Measurements from ENCODE around the gene FBXO41.

FBXO41 gene

GRCh38 chr2:73253901-73254300 lies 30.4 kb downstream of the FBXO41 start:
- Histone ChIP-seq H3K36me3 (ENCODE audit: control insufficient read depth, insufficient read depth, low read length) (peaks cover 63% of the 10 kb centered on the region), H3K9me3 (ENCODE audit: control insufficient read depth, low read length) (no peaks in the 10 kb centered on the region), H3K27ac (ENCODE audit: low read depth, low read length, severe bottlenecking) (no peak overlapping the region), H3K4me1 (ENCODE audit: control insufficient read depth, insufficient read depth, low read length, poor library complexity, severe bottlenecking) (no peaks in the 10 kb centered on the region), H3K4me3 (ENCODE audit: extremely low read depth, insufficient read depth, low read length, poor library complexity, severe bottlenecking) (no peak overlapping the region)
- WGBS, 2 experiments (ENCODE audit: insufficient coverage in 2 of 2), result 90 to 93% methylated on average over 3 of the region's 3 CpGs

GRCh38 chr2:73253400-73253799 lies 30.9 kb downstream of the FBXO41 start:
- no peaks in the 10 kb centered on the region for H3K9me3 ChIP-seq (ENCODE audit: control insufficient read depth, low read length)
- no peak overlapping the region for H3K27ac ChIP-seq (ENCODE audit: low read depth, low read length, severe bottlenecking)
- H3K4me3 ChIP-seq (ENCODE audit: extremely low read depth, insufficient read depth, low read length, poor library complexity, severe bottlenecking), result no peak overlapping the region
- WGBS, 2 experiments (ENCODE audit: insufficient coverage in 2 of 2), result 93 to 100% methylated on average over 1 to 2 of the region's 2 CpGs
- no peaks in the 10 kb centered on the region for H3K4me1 ChIP-seq (ENCODE audit: control insufficient read depth, insufficient read depth, low read length, poor library complexity, severe bottlenecking)
- H3K36me3 ChIP-seq (ENCODE audit: control insufficient read depth, insufficient read depth, low read length), result peaks cover 68% of the 10 kb centered on the region

- WGBS, 2 experiments (ENCODE audit: insufficient coverage in 2 of 2), result 96 to 98% methylated on average over 12 to 13 of the region's 17 CpGs
- peaks cover 78% of the 10 kb centered on the region for H3K36me3 ChIP-seq (ENCODE audit: control insufficient read depth, insufficient read depth, low read length)
- H3K4me3 ChIP-seq (ENCODE audit: extremely low read depth, insufficient read depth, low read length, poor library complexity, severe bottlenecking), result no peak overlapping the region
- no peak overlapping the region for H3K27ac ChIP-seq (ENCODE audit: low read depth, low read length, severe bottlenecking)
- H3K4me1 ChIP-seq (ENCODE audit: control insufficient read depth, insufficient read depth, low read length, poor library complexity, severe bottlenecking), result no peaks in the 10 kb centered on the region
- no peaks in the 10 kb centered on the region for H3K9me3 ChIP-seq (ENCODE audit: control insufficient read depth, low read length)
Measured at GRCh38 chr2:73252238-73253027, 31.8 kb downstream of the FBXO41 start.

- no peak overlapping the region for H3K27ac ChIP-seq (ENCODE audit: low read depth, low read length, severe bottlenecking)
Measured at GRCh38 chr2:73250872-73251846, 33.1 kb downstream of the FBXO41 start.

GRCh38 chr2:73249636-73250035 lies 34.6 kb downstream of the FBXO41 start:
- H3K36me3 ChIP-seq (ENCODE audit: control insufficient read depth, insufficient read depth, low read length), result peaks cover 98% of the 10 kb centered on the region

More at GRCh38 chr2:73250872-73251846, 33.1 kb downstream of the FBXO41 start:
- Histone ChIP-seq H3K9me3 (ENCODE audit: control insufficient read depth, low read length) (no peaks in the 10 kb centered on the region), H3K36me3 (ENCODE audit: control insufficient read depth, insufficient read depth, low read length) (peaks cover 90% of the 10 kb centered on the region), H3K4me3 (ENCODE audit: extremely low read depth, insufficient read depth, low read length, poor library complexity, severe bottlenecking) (no peak overlapping the region), H3K4me1 (ENCODE audit: control insufficient read depth, insufficient read depth, low read length, poor library complexity, severe bottlenecking) (no peaks in the 10 kb centered on the region)
- 95 to 96% methylated on average over 12 to 16 of the region's 17 CpGs for WGBS, 2 experiments (ENCODE audit: insufficient coverage in 2 of 2)

GRCh38 chr2:73246850-73247249 lies 37.4 kb downstream of the FBXO41 start:
- peaks cover 94% of the 10 kb centered on the region for H3K36me3 ChIP-seq (ENCODE audit: control insufficient read depth, insufficient read depth, low read length)
- WGBS, 2 experiments (ENCODE audit: insufficient coverage in 2 of 2), result 91 to 95% methylated on average over 3 of the region's 3 CpGs
- no peaks in the 10 kb centered on the region for H3K9me3 ChIP-seq (ENCODE audit: control insufficient read depth, low read length)
- H3K4me3 ChIP-seq (ENCODE audit: extremely low read depth, insufficient read depth, low read length, poor library complexity, severe bottlenecking), result no peak overlapping the region
- no peak overlapping the region for H3K27ac ChIP-seq (ENCODE audit: low read depth, low read length, severe bottlenecking)
- peaks cover 3% of the 10 kb centered on the region for H3K4me1 ChIP-seq (ENCODE audit: control insufficient read depth, insufficient read depth, low read length, poor library complexity, severe bottlenecking)

More at GRCh38 chr2:73249636-73250035, 34.6 kb downstream of the FBXO41 start:
- no peaks in the 10 kb centered on the region for H3K4me1 ChIP-seq (ENCODE audit: control insufficient read depth, insufficient read depth, low read length, poor library complexity, severe bottlenecking)
- H3K4me3 ChIP-seq (ENCODE audit: extremely low read depth, insufficient read depth, low read length, poor library complexity, severe bottlenecking), result no peak overlapping the region
- WGBS, 2 experiments (ENCODE audit: insufficient coverage in 2 of 2), result 89 to 92% methylated on average over 8 to 9 of the region's 9 CpGs
- no peak overlapping the region for H3K27ac ChIP-seq (ENCODE audit: low read depth, low read length, severe bottlenecking)
- H3K9me3 ChIP-seq (ENCODE audit: control insufficient read depth, low read length), result no peaks in the 10 kb centered on the region

- Histone ChIP-seq H3K36me3 (ENCODE audit: control insufficient read depth, insufficient read depth, low read length) (peaks cover 95% of the 10 kb centered on the region), H3K4me3 (ENCODE audit: extremely low read depth, insufficient read depth, low read length, poor library complexity, severe bottlenecking) (no peak overlapping the region), H3K9me3 (ENCODE audit: control insufficient read depth, low read length) (no peaks in the 10 kb centered on the region), H3K27ac (ENCODE audit: low read depth, low read length, severe bottlenecking) (no peak overlapping the region), H3K4me1 (ENCODE audit: control insufficient read depth, insufficient read depth, low read length, poor library complexity, severe bottlenecking) (peaks cover 3% of the 10 kb centered on the region)
- WGBS, 2 experiments (ENCODE audit: insufficient coverage in 2 of 2), result 83 to 95% methylated on average over 2 to 3 of the region's 3 CpGs
Measured at GRCh38 chr2:73244580-73244979, 39.7 kb downstream of the FBXO41 start.

- H3K4me1 ChIP-seq (ENCODE audit: control insufficient read depth, insufficient read depth, low read length, poor library complexity, severe bottlenecking), result peaks cover 4% of the 10 kb centered on the region
- H3K27ac ChIP-seq (ENCODE audit: low read depth, low read length, severe bottlenecking), result no peak overlapping the region
- 78 to 80% methylated on average over 4 of the region's 5 CpGs for WGBS, 2 experiments (ENCODE audit: insufficient coverage in 2 of 2)
- no peaks in the 10 kb centered on the region for H3K9me3 ChIP-seq (ENCODE audit: control insufficient read depth, low read length)
- no peak overlapping the region for H3K4me3 ChIP-seq (ENCODE audit: extremely low read depth, insufficient read depth, low read length, poor library complexity, severe bottlenecking)
- H3K36me3 ChIP-seq (ENCODE audit: control insufficient read depth, insufficient read depth, low read length), result peaks cover 95% of the 10 kb centered on the region
Measured at GRCh38 chr2:73243884-73244570, 40.3 kb downstream of the FBXO41 start.

GRCh38 chr2:73239776-73240175 lies 44.5 kb downstream of the FBXO41 start:
- WGBS, 2 experiments (ENCODE audit: insufficient coverage in 2 of 2), result 89 to 96% methylated on average over 3 of the region's 3 CpGs
- Histone ChIP-seq H3K4me3 (ENCODE audit: extremely low read depth, insufficient read depth, low read length, poor library complexity, severe bottlenecking) (no peak overlapping the region), H3K4me1 (ENCODE audit: control insufficient read depth, insufficient read depth, low read length, poor library complexity, severe bottlenecking) (peaks cover 18% of the 10 kb centered on the region), H3K27ac (ENCODE audit: low read depth, low read length, severe bottlenecking) (no peak overlapping the region), H3K36me3 (ENCODE audit: control insufficient read depth, insufficient read depth, low read length) (peaks cover 84% of the 10 kb centered on the region), H3K9me3 (ENCODE audit: control insufficient read depth, low read length) (no peaks in the 10 kb centered on the region)

GRCh38 chr2:73238976-73239375 lies 45.3 kb downstream of the FBXO41 start:
- Histone ChIP-seq H3K4me3 (ENCODE audit: extremely low read depth, insufficient read depth, low read length, poor library complexity, severe bottlenecking) (no peak overlapping the region), H3K36me3 (ENCODE audit: control insufficient read depth, insufficient read depth, low read length) (peaks cover 76% of the 10 kb centered on the region), H3K9me3 (ENCODE audit: control insufficient read depth, low read length) (no peaks in the 10 kb centered on the region), H3K4me1 (ENCODE audit: control insufficient read depth, insufficient read depth, low read length, poor library complexity, severe bottlenecking) (peaks cover 18% of the 10 kb centered on the region), H3K27ac (ENCODE audit: low read depth, low read length, severe bottlenecking) (no peak overlapping the region)
- WGBS, 2 experiments (ENCODE audit: insufficient coverage in 2 of 2), result 90 to 100% methylated on average over 1 of the region's 1 CpG

All from mesodermal cell (in vitro differentiated cells).